Ovary (tissue), 9 donors: ENCODE data around the gene GDF2. TPM values are rescaled to one million over a fixed set of nuclear protein-coding genes. Genes with fewer than 3 reads are reported as not detected.

ENCODE experiments used
- DNase-seq, 5 donors: peaks; one replicate each; pipeline ENCODE4 v3.0.0-alpha.2; 2019 to 2020
- H3K27ac ChIP-seq, 2 donors: fragments of 200-600 bp; one replicate each; pipeline versions ENCODE4 v1.5.1 to v1.8.0; 2019 to 2022
- H3K27me3 ChIP-seq: fragments of 200-600 bp; one replicate; pipeline ENCODE4 v1.8.0; 2022
- H3K36me3 ChIP-seq: fragments of 200-600 bp; sonication (generic); one replicate; pipeline ENCODE4 v1.5.1; 2019
- H3K4me1 ChIP-seq: one replicate; pipeline ENCODE4 v1.8.1; 2013; ENCODE audit warnings: mild to moderate bottlenecking, moderate library complexity; ENCODE audit not compliant: insufficient read depth
- H3K4me3 ChIP-seq: fragments of 200-600 bp; sonication (generic); one replicate; pipeline ENCODE4 v1.5.1; 2017
- H3K9me3 ChIP-seq, 2 donors: fragments of 200-600 bp in 1 of 2; sonication (generic) in 1 of 2; one replicate each; pipeline versions ENCODE4 v1.5.1 to v1.8.1; 2013 to 2019; ENCODE audit warnings: mild to moderate bottlenecking in 1 of 2, moderate library complexity in 1 of 2
- CTCF ChIP-seq, 3 donors: fragments of 450-650 bp in 2 of 3; fragments of 200-600 bp in 1 of 3; IDR thresholded peaks; one replicate each; pipeline versions ENCODE4 v1.5.1 to v1.8.0; 2016 to 2022; ENCODE audit warnings: antibody characterized with exemption in 3 of 3, mild to moderate bottlenecking in 1 of 3
- EP300 ChIP-seq: sonication (generic); formaldehyde crosslinking; IDR thresholded peaks from one replicate; pipeline ENCODE4 v1.6.1; 2017; ENCODE audit warnings: antibody characterized with exemption
- POLR2A ChIP-seq: fragments of 450-650 bp; IDR thresholded peaks from one replicate; pipeline ENCODE4 v1.6.1; 2017; ENCODE audit warnings: antibody characterized with exemption, mild to moderate bottlenecking, moderate library complexity
- WGBS, 3 donors: extraction: QIAGEN DNeasy Blood & Tissue Kit in 1 of 3; methylation state at CpG; one replicate each; pipeline versions ENCODE4 v1.1.5 to v1.1.7; 2013 to 2017; 5-methylcytosine and 5-hydroxymethylcytosine counted together
- intact Hi-C, 4 donors: fragments of 100-400 bp; cut with DNase I; formaldehyde crosslinking; loops; one replicate each; pipeline versions ENCODE4 v1.11.0 to v1.15.1; 2022 to 2023
- polyA plus RNA-seq, 2 donors: library from polyadenylated mRNA; stranded (reverse); fragments of 200-250 nt in 1 of 2; fragments of 350-450 nt in 1 of 2; fragmentation: Illumina TruSeq in 1 of 2; extraction: RNeasy Lipid Tissue Mini Kit (QIAGEN cat#74804) in 1 of 2; gene quantifications; one replicate each; pipeline ENCODE4 v1.2.3, GENCODE V29; 2013 to 2014
- total RNA-seq, 7 donors: library from RNA; depleted of rRNA in 2 of 7; stranded (reverse); fragments of >200 nt in 2 of 7; fragmentation: NEBNext Ultra II Directional in 3 of 7; extraction: Animal tissue kit (Norgen Biotek cat#: 25700) in 3 of 7; gene quantifications; one replicate each; pipeline versions ENCODE4 v1.1.0 to v1.2.4, GENCODE V29; 2016 to 2023
- donor health status: DM: no; HTN: no; CAD: no; lungs with moderate emphysema.
- donor health status: DM: no; HTN: no; CAD: no.
- donor health status: Bipolar disorder and iron deficiency.
- donor health status: DM: yes; HTN: yes; CAD: no.
- donor health status: DM: no; HTN: no; CAD: no.
- donor health status: DM: yes; HTN: yes; CAD: no.

The GDF2 gene
- total and polyA plus RNA-seq, 9 donors: not detected

DNA sequence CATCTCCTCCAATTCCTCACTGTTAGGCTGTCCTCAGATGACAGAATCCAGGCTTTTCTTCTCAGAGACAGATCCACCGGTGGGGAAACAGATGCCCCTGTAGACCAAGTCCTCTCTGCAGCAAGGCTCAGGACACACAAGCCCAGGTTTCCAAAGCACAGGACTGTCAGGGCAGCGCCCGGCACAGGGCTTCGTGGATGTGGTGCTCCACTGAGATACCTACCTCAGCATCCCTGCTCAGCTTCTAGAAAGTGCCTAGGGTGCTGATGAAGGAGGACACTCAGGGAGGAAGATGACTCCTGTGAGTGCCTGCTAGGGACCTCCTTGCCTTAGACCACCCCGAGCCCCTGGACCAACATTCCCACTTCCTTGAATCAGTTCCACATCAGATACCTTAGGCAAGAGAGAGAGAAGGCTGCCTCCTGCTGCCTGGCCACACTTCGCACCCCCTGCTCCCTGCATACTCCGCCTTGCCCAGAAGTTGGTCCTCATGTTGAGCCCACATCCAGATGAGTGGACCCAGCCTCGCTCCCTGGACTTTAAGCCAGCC is 17.0 kb downstream of the GDF2 start:
- Histone ChIP-seq H3K4me3 (no peak overlapping the region), H3K36me3 (no peaks in the 10 kb centered on the region), H3K27ac (no peak overlapping the region), H3K27me3 (no peaks in the 10 kb centered on the region), H3K9me3 (no peaks in the 10 kb centered on the region), H3K4me1 (no peaks in the 10 kb centered on the region)
- TF ChIP-seq EP300 (no peak), CTCF (IDR thresholded peaks at IDR 0.05) (no peak)
- intact Hi-C loops: no loop called here
- 78 to 81% (median 79%) methylated on average over 8 of the region's 8 CpGs for WGBS, 3 donors
- no peak for DNase-seq

- intact Hi-C loops: no loop called here
- no peak for DNase-seq
These were observed 17.7 kb downstream of the GDF2 start for GRCh38 chr10:47339759-47340607.

GRCh38 chr10:47340608-47341170 is 18.4 kb downstream of the GDF2 start:
- WGBS, 3 donors: 65 to 69% (median 66%) methylated on average over 5 of the region's 5 CpGs
- Histone ChIP-seq H3K27me3 (no peaks in the 10 kb centered on the region), H3K9me3 (no peaks in the 10 kb centered on the region), H3K4me1 (no peaks in the 10 kb centered on the region), H3K36me3 (no peaks in the 10 kb centered on the region), H3K27ac (no peak overlapping the region), H3K4me3 (no peak overlapping the region)
- DNase-seq: peak in 3 of 5 donors; percentile 41 to 64 (median 55)
- intact Hi-C loops: no loop called here
- TF ChIP-seq CTCF (IDR thresholded peaks at IDR 0.05) (peak; percentile 34 to 57 (median 36)), EP300 (no peak), POLR2A (no peak)

More at GRCh38 chr10:47339759-47340607, 17.7 kb downstream of the GDF2 start:
- Histone ChIP-seq H3K36me3 (no peaks in the 10 kb centered on the region), H3K4me3 (no peak overlapping the region), H3K27me3 (no peaks in the 10 kb centered on the region), H3K9me3 (no peaks in the 10 kb centered on the region), H3K27ac (no peak overlapping the region), H3K4me1 (no peaks in the 10 kb centered on the region)
- TF ChIP-seq CTCF (IDR thresholded peaks at IDR 0.05) (no peak), POLR2A (no peak), EP300 (no peak)
- WGBS, 3 donors: 78 to 86% (median 81%) methylated on average over 15 of the region's 15 CpGs

DNA sequence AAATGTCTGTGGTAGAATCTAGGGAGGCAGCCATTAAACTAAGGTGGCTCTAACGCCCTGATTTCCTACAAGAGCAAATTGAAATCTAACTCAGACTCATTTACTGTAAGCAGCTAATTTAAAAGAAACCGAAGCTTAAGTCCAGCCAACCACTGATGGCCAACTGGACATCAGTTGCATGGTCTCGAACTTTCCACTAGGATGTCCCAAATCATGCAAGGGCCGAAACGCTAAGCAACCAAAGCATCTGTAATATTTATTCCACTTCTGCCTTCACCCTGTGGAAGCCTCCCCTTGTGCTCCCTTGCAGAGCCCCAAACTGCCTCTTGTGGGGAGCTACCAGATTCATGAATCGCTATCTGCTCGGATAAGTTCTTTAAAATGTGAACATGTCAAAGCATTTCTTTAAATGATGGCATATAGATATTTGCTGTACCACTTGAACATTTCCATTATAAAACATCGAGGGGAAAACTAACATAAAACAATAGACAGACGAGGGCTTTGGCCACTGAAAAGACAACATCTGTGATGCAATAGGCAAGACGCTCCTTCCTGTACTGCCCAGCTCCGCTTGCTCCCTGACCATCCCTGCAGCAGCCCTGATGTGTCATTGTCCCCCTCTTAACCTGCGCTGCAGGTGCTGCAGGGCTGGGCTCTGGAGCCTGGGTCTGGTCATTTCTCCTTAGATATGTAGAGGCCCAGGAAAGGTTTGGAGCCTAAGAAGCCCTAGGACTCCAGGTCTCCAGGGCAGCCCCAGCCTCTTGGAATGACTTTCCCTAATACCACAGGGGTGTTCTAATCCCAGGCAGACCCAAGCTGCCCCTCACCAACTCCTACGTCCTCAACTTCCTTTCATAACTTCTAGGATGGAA is 23.0 kb downstream of the GDF2 start:
- TF ChIP-seq CTCF (IDR thresholded peaks at IDR 0.05) (no peak), POLR2A (no peak), EP300 (no peak)
- Histone ChIP-seq H3K4me1 (no peaks in the 10 kb centered on the region), H3K36me3 (no peaks in the 10 kb centered on the region), H3K27ac (no peak overlapping the region), H3K9me3 (no peaks in the 10 kb centered on the region), H3K27me3 (no peaks in the 10 kb centered on the region), H3K4me3 (no peak overlapping the region)
- WGBS, 3 donors: 84 to 89% (median 87%) methylated on average over 13 of the region's 13 CpGs
- intact Hi-C loops: no loop called here
- DNase-seq: no peak
